ENCODE data around the gene DDC.

DDC gene

GRCh38 chr7:50558294-50559053, 6.7 kb downstream of the DDC start:
- TF ChIP-seq CTCF (IDR thresholded peaks at IDR 0.05; ENCODE audit: extremely low read depth, missing control alignments): no peak
- no peak for DNase-seq (ENCODE audit: low spot score)

DNA sequence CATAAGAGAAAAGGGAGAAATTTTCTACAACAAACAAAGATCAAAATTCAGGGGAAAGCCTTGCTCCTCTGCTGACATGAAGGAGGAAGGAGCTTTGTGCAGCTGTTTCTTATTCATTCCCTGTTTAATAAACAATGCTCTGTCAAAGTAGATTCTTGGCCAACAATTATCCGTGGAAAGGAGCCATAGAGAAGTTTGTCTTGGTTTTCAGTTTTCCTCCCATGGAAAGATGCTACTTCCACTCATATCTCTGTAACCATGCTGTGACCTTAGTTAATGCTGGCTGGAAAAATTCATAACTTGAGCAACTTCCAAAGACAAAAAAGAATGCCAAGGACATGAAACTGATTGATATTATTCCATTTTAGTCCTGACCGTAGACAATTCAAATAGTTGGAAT, 8.1 kb downstream of the DDC start:
- no peak for TF ChIP-seq CTCF (IDR thresholded peaks at IDR 0.05; ENCODE audit: extremely low read depth, missing control alignments)
- DNase-seq (ENCODE audit: low spot score): no peak

DNA sequence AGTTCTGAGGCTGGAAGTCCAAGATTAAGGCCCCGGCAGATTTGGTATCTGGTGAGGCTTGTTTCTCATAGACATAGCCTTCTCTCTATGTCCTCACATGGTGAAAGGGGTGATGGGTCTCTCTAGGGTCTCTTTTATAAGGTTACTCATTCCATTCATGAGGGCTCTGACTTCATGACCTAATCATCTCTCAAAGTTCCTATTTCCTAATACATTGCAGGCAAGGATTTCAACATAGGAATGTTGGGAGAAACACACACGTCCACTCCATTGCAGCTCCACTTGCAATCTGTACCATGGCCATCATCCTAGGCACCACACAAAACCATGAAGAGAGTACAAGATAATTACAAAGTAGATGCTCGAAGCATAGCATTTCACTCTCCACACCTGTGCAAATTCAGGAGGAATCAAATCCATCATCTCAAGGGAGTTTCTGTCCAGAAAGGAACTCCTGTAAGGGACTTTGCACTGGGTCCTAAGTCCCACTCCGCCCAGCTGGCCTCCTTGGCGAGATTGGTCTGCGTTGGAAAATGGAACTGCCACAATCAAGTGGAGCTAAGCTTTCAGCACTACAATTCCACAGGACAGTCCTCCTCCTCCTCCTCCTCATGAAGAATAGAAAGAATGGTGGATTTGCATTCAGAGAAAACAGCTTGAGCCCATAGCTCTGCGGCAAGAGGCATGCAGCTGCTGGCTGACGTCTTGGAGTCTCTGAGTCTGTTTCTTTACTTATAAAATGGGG, 8.8 kb downstream of the DDC start:
- TF ChIP-seq CTCF (IDR thresholded peaks at IDR 0.05; ENCODE audit: extremely low read depth, missing control alignments): no peak
- DNase-seq (ENCODE audit: low spot score): no peak

- no peak for TF ChIP-seq CTCF (IDR thresholded peaks at IDR 0.05; ENCODE audit: extremely low read depth, missing control alignments)
- no peak for DNase-seq (ENCODE audit: low spot score)
These were observed 9.5 kb downstream of the DDC start for GRCh38 chr7:50555594-50556140.

- no peak for DNase-seq (ENCODE audit: low spot score)
- TF ChIP-seq CTCF (IDR thresholded peaks at IDR 0.05; ENCODE audit: extremely low read depth, missing control alignments): no peak
These were observed 10.5 kb downstream of the DDC start for GRCh38 chr7:50554431-50555322.

GRCh38 chr7:50553973-50554372, 11.2 kb downstream of the DDC start:
- no peak for DNase-seq (ENCODE audit: low spot score)
- TF ChIP-seq CTCF (IDR thresholded peaks at IDR 0.05; ENCODE audit: extremely low read depth, missing control alignments): no peak
